NCI-H524 (cell line): ENCODE measurements around the gene RRP15.

Experiments used
- DNase-seq, 2 experiments: peaks; one replicate each; lab custom pipeline; 2025; lab: John Stamatoyannopoulos, UW

The RRP15 gene

DNA sequence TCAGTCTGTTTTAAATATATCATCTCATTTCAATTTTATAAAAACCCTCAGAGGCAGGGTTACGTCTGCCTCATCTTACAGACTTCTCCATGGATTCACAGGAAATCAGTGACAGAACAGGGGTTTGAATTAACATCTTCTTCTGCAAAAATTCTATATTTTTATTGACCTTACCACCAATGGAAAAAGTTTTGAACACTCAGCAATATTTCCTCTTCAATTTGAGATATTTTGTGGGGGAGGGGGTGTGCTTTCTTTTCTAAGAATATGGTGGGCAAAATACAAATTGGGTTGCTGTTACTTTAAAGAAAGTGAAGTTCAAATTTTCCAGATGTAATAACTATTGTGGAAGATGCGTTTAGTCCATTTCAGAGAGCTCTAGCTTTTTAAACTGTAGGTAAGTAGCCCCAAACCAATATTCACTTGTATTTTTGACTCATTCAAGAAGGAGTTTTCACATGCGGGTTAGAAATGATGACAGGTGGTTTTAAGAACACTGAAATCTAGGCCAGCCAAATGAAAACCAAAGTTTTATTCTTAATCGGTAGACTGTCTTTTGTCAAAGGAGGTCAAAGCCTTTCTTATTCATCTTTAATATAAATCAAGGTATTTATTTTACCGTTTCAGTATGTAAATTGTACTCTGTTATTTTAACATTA lies 77.5 kb downstream of the RRP15 start:
- DNase-seq, result no peak

DNA sequence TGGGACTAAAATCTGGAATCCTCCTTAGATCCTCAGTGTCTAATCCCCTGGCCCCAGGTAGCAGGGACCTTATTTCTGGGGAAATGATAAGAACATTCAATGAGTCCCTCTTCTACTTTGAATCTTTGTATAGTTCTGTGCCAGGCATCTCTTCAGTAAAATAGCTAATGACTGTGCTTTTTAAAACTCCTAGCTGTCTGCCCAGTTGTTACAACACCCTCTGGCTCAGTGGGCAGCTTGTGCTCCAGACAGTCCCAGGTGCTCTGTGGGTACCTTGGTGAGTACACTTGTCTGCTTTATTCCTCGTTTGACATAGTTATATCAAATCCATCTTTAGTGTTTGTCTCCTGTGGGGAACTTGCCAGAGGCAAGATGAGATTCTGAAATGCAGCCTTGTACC lies 78.0 kb downstream of the RRP15 start:
- no peak for DNase-seq

- DNase-seq, result no peak
Measured at GRCh38 chr1:218364028-218364710, 79.1 kb downstream of the RRP15 start.

GRCh38 chr1:218365226-218365999 lies 80.3 kb downstream of the RRP15 start:
- no peak for DNase-seq

GRCh38 chr1:218366322-218367052 lies 81.4 kb downstream of the RRP15 start:
- DNase-seq, result no peak

- DNase-seq, result no peak
Measured at GRCh38 chr1:218367118-218367517, 82.0 kb downstream of the RRP15 start.

DNA sequence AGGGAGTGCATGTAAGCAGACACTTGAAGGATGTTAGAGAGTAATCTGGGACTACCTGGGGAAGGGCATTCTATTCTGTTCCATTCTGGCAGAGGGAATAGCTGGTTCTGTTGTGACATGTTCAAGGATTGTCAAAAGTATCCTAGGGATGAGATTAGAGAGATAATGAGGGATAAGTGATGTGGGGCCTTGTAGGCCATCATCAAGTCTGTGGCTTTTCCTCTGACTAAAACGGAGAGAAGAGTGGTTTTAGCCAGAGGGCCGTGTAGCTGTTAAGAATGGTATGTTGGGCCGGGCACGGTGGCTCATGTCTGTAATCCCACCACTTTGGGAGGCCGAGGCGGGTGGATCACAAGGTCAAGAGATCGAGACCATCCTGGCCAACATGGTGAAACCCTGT lies 83.6 kb downstream of the RRP15 start:
- peak in 1 of 2 experiments; percentile 45 for DNase-seq

GRCh38 chr1:218369688-218370511 lies 84.8 kb downstream of the RRP15 start:
- DNase-seq, result no peak

GRCh38 chr1:218371927-218372672 lies 87.0 kb downstream of the RRP15 start:
- peak in 1 of 2 experiments; percentile 16 for DNase-seq

DNA sequence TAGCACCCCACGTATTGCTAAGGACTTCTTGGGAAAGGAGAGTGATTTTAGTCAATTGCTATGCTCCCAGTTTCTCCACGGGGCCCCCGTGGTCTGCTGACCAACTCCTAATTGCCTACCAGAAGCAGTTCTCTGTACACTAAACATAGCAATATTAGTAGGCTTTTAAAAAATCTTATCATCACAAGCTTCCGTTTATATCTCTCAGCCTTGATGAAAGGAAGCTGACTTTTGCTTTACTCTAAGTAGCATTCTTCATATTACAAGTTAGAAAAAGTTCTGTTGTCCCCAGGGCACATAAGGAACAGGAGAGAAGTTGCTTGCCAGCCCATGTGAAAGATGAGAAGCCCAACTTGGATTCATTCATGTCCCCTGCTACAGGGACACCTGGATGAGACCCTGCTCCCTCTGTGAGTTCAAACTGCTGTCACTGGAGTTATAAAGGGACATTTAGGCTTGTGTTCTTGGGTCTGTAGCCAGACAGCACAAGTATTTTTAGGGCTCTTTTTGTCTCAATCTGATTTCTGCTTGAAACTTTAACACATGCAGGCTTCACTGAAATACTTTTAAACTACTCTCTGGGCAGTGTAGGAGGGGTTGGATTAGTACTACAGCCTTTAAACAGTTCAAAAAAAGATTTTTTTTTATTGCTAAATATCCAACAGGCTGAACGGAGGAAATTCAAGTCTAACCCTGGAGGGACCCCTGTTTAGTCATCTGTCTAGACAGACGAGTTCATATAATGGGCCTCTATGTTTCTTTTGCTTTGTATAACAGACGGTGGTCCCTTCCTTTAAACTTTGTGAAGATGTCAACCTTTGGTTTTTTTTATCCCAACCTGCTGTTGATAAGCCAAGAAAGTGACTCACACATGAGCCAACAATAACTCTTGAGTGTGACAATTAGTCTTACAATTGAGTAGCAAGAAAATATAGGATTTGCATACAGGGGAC lies 89.6 kb downstream of the RRP15 start:
- no peak for DNase-seq

GRCh38 chr1:218376722-218377121 lies 91.6 kb downstream of the RRP15 start:
- DNase-seq, result no peak

- DNase-seq, result no peak
Measured at GRCh38 chr1:218377143-218377660, 92.1 kb downstream of the RRP15 start.

DNA sequence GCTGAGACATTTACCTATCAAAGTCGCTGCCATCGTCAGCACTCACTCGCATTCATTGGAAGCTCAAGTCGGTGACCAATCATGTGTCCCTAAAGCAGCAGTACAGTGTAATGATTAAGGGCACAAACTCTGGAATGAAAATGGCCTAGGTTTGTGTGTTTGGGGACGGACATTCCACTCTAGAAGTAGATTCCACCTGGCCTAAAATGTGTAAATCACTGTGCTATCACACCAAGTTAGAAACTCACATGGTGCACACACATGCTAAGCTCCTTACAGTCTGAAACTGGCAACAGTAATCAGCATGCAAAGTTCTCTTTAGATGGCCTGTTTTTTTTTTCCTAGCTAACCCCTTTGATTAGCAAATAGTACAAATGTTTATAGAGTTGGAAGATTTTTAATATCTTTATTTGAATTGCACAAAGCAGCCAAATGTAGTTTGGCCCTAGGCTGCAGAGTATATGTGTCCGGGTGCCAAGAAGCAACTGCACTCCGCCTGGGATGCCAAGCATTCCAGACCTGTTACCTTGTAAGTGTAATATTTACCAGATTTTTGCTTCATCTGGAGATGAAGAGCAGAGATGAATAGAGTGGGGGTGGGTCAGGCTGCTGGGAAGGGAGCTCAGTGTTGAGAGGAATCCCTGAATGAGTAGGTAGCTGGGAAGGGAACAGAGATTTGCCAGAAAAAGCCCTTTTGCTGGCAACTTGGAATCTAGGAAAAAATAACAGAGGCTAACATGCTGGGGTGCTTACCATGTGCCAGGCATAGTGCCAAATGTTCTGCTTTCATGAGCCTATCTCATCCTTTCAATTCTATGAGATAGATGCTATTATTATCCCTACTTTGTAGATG lies 95.3 kb downstream of the RRP15 start:
- DNase-seq, result no peak

GRCh38 chr1:218382261-218382660 lies 97.2 kb downstream of the RRP15 start:
- no peak for DNase-seq

DNA sequence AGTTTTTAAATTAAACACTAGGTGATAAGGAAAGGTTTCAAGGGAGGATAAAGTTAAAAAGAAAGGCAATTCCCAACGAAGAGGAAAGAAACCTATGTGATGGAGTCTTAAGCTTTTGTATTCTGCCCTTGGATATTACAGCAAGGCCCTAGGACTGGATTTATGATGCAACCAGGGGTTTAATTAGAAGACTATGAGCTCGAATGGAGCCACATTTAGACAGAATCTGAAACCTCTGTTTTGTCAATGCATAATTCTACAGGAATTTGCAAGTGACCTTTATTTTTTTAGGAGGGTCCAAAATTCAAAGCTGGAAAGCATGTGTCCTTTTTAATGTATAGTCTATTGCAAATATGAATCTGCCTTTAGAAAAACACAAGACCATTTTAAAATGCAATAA lies 98.0 kb downstream of the RRP15 start:
- no peak for DNase-seq

DNA sequence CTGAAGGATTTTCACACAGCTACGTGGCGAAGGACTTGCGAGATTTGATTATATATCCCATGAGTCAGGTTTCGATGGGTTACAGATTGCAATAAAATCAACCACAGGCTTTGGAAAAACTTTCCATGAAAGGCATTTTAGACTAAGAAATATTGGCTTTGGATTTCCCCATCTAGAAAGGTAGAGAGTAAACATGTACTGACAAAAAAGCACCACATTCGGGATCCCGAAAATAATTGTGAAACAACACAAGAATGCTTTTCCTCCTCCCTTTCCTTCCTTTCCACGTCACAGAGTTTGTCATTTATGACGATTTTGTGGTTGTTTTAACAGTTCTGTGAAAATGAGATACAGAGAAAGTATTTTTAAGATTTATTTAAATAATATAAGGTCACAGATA lies 98.6 kb downstream of the RRP15 start:
- no peak for DNase-seq

DNA sequence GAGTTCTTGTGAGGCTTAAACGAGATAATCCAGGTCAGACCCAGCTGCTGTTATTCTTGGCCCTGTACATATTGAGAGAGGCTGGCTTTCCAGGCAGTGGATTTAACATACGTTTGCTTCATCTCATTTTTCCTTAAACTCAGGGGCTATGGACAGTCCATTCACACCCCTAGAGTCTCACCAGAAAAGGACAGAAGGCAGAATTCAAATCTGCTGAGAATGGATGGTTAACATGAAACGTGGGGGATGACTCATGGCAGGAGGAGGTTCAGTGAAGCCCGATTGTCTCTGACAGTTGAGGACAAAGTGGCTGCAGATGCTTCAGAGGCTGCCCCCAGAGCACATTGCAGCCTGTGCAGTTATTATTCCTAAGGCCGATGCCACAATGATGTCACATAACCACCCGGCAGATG lies 99.5 kb downstream of the RRP15 start:
- peak; percentile 90 to 96 for DNase-seq
